Stimulated activated CD4-positive, alpha-beta T cell treated with anti-CD3 and anti-CD28 coated beads, Interleukin-15, amount 100 ng/mL, for 48 hours (primary cell): ENCODE data around the gene CHN1.

Experiments used
- DNase-seq, 2 donors: peaks; one replicate each; pipeline ENCODE4 v3.0.0-alpha.2; 2020; ENCODE audit warnings: low read depth in 2 of 2

The CHN1 gene

DNA sequence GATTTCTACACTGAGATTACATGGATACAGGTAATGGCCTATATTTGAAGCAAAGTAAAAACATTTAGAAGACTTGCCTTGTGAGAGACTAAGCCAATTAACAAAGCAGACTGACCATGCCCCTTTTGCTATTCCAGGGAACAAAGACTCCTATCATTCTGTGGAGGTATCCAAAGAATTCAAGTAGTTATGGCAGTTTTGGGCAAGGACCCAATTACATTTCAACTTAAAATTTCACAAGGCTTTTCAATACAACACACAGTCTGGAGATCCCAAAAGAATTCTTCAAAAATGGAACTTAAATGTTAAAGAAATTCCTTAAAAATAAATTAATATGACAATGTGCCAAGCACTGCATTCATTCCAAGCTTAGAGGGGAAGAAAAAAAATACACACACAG is 131.7 kb downstream of the CHN1 start:
- no peak for DNase-seq

DNA sequence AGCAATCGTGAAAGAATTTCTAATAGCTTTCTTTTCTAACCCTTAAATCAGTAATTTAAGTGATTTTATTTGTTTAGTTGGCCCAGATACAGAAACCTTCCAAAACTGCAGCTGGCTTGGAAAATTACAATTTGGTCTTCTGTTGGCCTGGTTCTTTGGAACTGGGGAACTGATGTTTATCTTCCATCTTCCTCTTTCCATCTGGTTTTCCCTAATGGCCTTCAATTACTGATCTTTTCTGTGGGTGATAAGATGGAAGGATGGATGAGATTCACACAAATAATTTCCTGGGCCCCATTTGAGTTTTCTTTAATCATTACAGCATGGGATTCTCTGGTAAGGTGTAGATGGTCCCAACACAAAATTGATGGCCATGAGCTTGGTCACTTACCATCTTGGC is 134.4 kb downstream of the CHN1 start:
- DNase-seq = no peak

DNA sequence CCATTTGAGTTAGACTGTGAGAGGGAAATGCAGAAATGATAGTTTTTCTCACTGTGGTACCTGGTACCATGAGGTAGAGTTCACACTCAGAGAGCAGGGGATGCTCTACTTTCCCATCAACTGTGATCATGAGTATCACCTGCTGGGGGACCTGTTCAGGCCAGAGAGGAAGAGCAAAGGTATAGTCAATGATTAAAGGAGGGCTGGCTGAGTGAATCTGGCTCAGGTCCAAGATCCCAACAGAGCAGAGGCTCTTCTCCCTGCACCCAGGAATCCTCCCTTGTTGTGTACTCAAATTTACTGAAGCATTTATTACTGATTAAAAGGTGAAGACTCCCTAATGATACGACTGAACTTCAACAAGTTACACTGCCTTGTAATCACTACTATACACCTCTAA is 136.3 kb downstream of the CHN1 start:
- no peak for DNase-seq

DNA sequence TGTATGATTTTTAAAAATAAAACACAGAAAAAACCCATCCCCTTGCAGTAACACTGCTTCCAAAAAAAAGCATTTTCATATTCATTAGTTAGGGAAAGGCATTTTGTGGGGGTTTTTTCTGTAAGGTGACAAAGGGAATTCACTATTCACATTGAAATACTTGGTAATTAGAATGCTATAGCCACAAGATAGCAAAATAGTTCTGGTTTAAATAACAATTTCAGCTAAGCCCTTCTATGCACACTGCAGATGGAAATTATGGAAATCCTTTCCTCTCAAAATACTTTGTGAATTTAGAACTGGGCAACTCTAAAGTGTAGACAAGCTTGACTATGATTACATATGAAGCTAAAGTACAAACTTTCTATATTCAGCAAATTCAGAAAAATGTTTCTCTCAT is 138.8 kb downstream of the CHN1 start:
- no peak for DNase-seq

DNA sequence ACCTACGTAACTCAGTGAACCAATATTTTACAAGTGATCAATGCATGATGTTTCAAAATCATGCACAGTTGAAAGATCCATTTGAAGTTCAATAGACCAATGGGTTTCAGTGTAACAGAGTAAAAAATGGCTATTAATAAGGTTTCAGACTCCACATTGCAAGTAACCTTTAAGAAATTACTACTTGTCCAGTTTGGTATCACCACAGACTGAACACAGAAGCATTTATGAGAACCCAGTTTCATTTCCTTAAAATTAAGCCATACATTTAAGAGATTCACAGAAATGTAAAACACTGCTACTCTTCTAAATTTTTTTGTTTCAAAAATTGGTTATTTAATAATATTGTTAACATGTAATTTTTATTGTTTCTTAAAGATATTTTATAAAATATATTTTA is 142.0 kb downstream of the CHN1 start:
- DNase-seq = no peak

DNA sequence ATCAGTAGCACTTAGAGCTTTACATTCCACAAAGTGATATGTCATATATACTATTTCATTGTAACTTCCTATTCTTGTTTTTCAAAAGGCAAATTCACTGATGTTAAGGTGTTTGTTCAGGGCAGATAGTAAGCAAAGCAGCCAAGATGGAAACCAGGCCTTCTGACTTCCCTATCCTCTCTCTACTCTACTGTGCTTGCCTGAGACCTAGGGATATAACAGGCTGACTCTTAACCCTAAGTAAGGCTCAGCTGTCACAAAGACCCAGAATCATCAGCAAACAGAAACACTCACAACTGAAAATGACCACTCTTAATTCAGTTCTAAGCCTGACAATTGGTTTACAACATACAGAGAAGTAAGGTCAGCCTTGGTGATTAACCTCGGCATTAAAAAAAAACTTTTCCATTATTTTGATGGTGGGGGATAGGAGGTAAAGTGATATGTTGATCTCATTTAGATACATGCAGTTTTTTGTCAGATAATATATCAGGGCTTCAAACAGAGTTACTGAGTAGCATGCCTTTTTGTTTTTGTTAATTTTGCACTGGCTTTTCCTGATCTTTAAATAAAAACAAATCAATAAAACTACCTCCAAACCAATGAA is 145.5 kb downstream of the CHN1 start:
- no peak for DNase-seq

DNA sequence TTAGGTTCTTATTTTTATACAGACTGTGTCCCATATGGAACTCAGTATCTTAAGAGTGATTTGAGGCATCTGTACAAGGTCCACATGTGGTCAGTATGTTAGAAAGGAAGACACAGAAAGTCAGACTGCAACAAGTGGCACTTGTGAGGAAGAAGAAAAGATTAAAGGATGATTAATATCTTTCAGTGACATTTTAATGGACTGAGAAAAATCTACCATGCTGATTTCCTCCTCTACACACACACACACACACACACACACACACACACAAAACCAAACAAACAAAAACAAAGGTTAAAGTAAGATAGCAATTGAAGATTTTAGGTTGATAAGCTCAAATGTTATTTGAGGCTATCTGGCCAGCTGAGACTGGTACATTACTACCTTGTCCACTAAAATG is 146.4 kb downstream of the CHN1 start:
- no peak for DNase-seq

DNA sequence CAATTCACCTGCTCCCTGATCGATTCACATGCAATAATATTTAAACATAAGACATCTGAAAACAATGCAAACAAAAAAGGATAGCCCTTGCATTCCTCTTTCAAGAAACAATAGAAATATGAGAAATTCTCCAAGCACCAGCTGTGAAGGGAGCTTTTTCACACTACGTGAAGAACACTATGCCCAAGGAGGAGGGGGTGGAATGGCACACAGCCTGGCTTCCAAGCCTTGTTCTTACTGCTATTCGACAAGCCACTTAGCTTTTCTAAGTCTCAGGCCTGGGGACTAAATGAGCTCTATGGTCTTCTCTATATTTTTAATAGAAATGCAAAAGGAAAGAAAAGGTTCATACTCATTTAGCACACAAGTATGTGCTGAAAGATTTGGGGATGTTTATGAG is 148.7 kb downstream of the CHN1 start:
- DNase-seq = no peak

DNA sequence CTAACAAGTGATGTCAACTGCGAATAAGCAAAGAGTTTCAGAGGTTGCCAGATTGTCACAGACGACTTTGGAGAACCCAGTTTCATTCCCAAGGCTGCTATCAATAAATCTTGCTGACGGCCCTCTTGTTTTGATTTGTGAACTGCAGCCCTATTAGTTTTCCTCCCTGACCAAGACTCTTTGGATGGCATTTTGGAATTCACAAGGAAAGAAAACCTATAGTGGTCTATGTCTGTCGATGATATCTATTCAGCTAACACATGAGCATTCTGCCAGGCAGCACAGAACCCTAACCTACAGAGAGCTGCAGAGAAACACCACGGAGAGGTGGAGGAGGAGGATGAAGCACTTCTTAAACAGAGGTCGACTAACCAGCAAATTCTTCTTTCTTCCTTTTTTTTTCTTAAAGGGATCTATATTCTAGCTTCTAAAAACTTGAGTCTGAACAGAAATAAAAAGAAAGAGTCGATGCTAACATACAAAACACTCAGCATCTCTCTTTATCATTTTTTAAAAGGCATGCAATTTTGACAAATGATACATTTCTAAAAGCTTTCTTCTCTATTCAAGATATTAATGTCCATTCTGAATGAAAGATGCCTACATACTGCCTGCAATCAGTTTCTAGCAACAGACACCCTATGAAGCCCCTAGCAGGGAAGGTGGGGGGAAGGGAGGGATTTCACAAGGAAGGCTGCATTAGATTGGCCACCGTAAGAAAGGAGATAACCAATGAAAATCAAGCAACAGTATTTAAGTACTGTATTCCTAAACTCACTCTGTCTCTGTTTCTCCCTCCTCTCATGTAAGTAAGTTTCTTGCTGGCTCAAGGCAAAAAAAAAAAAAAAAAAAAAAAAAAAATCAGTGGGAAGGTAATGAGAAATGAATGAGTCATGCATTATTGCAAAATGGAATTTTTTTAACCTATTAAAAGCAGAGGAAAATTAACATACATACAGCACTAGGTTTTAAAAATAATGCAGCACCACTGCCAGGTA is 157.9 kb downstream of the CHN1 start:
- DNase-seq = no peak

DNA sequence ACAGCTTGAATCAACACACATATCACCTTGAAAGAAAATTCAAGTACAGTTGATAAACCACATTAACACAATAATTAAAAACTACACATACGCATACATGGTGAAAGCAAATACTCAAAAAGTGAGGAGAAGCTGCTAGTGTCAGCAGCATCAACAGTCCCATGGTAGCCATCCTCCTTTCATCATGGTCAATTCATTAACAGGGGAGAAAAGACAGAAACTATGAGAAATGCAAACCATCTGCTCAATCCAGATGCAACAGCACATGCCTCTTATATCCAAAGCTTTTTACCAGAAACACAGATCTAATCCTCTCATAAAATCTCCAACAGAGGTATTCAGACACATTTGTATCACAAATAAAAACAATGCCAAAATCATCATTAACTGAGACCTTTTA is 159.0 kb downstream of the CHN1 start:
- DNase-seq = no peak

DNA sequence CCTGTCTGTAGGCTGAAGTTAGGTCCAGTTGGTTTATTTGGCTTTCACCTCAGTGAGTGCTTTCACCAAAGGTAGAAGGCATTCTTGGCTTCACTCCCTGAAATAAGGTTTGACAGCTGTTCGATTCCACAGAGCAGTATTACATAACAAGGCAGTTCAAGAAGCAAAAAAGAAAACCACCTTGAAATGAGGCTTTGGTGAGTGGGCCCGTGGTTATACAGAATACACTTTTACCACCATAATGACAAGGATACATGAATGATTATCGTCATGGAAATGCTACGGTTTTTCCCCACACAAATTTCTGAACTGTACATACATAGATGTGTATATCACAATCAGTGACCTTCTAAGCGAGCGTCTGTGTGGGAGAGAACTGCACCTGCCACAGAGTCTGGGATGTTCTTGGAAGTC is 160.9 kb downstream of the CHN1 start:
- DNase-seq = peak in 1 of 2 donors; percentile 4

DNA sequence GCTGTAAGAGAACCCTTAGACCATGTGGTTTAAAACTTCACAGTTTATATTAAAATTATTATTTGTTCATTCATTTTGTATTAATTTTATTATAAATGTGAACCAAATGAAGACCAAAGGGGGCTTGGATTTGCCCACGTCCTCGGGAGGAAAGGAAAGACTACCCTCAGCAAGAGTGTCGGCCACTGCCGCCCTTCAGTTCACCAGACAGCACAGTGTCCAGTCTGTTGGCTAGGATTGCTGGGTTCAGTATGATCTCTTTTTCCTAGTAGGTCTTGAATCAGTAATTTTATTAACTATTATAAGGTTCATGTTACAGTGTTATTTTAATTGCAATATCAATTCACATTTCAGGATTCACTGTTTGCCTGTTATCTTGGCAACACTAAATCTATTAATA is 162.7 kb downstream of the CHN1 start:
- no peak for DNase-seq

DNA sequence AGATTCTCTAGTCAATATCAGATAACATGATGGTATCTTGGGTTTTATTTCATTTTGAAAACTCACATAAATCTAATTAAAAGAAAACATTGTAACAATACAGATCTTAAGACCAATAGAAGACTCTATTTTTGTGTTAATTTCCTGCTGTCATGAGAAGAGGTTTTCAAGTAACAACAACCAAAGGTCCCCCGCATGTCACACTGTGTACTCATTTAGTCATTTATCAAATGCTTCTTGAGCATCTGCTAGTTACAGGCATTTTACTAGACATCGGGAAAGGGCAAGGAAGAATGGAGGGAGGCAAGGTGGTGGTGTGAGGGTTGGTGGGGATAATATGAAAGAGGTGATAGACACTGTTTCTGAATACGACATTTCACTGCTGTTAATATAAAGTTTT is 163.2 kb downstream of the CHN1 start:
- DNase-seq = no peak

DNA sequence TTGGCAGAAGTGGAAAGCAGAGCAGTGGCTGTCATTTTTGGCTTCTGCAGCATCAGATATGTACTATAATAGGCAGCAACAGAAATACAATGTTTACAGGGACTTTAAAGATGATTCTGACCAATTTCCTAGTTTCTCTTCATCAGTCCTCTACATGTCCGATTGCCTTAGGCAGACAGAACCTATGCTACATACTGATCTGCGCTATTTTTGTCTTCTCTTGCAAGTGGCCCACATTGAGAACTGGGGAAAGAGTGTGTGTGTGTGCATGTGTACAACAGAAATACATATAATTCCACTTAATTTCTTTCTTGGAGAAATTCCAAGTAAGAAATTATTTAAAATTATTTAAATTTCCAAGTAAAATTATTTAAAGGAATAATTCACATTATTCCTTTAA is 163.8 kb downstream of the CHN1 start:
- no peak for DNase-seq

DNA sequence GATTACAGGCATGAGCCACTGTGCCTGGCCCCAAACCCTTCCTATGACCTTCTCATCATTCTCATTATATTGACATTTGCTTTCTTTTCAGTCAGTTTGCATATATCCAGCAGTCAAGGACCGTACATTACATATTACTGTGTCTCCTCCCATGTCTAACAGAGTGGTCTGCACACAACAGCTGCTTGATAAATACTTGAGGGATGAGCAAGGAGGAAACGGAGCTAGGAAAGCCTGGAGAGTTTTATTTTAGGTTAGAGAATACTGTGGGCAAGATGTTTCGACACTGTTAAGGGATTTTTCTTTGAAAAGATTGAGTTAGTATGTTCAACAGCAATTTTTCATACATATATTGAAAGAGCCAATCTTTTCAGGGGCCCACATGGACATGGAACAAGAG is 164.7 kb downstream of the CHN1 start:
- no peak for DNase-seq

DNA sequence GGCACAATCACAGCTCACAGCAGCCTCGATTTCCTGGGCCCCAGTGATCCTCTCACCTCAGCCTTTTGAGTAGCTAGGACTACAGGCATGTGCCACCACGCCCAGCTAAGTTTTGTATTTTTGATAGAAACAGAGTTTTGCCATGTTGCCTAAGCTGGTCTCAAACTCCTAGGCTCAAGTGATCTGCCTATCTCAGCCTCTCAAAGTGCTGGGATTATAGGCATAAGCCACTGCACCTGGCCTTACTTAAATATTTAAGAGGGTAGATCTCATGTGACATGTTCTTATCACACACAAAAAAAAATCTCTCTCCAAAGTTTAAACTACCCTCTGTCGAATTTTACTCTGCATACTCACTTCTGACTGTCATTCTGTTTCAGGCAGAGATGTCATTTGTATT is 165.5 kb downstream of the CHN1 start:
- DNase-seq = no peak

DNA sequence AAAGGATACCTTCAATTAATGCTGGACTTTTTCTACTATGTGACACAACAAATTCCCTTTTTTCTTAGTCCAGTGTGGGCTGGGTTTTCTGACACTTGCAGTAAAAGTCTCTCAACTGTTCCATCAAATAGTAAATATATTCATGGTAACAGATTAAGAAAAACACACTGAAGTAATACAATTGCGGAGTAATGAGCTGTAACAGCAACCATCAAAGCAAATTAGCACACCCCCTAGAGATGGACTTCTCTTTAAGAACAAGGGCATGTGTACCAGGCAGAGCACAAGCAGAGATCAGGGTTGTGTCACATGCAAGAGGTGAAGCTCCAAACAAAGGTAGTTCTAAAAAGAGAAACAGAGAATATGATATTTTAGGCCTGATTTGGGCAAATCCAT is 168.2 kb downstream of the CHN1 start:
- DNase-seq = no peak

DNA sequence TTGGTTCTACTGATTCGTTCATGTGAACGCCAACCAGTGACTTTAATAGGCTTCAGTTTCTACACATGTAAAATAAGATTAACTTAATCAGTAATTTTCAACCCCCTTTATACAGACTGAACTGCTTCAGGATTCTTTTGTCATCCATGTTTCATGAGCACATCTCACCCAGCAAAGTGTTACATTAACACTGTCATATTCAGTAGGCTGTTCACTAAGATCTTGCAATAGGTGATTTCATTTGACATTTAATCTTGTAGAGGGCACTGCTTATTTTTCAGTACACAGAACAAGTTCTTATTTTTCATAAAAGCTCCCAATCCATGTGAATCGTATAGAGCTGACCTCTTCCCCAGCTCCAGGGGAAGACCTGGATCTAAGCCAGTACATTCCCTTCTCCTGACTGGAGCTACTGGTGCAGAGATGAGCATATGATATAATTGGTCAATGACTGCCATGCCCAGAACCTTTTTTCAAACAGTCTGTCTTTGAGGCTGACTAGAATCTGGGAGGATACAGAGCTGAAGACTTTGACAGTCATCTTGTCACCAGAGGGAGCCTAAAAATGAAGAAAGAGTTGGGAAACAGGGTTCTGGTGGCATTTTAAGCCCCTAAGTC is 168.7 kb downstream of the CHN1 start:
- DNase-seq = no peak

DNA sequence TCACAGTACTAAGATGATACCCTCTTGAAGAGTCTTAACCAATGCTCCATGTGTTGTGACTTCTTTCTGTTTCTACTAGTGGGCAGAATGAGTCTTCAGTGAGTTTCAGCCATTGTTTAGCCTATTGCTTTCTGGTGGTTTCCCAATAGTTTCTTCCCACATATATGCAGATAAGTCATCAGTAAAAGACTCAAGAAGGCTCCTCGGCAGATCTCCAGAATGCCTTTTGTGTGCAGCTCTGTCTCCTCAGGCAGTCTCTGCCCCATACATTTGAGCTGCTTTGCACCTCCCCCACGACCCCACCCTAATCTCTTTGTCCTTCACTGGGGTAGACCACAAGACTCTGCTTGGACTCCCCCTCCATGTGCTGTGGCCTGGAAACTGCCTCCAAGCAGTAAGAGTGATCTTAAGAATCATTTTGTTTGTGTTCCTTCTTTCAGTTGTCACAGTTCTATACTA is 169.4 kb downstream of the CHN1 start:
- DNase-seq = peak; percentile 30 to 34

DNA sequence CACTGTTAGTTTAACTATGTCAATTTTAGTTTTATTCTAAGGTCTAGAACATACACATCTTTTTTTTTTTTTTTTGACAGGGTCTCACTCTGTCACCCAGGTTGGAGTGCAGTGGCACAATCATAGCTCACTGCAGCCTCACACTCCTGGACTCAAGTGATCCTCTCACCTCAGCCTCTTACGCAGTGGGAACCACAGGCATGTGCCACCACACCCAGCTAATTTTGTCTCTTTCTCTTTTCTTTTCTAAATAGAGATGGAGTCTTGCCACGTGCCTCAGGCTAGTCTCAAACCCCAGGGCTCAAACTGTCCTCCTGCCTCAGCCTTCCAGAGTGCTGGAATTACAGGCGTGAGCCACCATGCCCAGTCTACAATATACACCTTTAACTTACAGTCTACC is 171.4 kb downstream of the CHN1 start:
- no peak for DNase-seq

DNA sequence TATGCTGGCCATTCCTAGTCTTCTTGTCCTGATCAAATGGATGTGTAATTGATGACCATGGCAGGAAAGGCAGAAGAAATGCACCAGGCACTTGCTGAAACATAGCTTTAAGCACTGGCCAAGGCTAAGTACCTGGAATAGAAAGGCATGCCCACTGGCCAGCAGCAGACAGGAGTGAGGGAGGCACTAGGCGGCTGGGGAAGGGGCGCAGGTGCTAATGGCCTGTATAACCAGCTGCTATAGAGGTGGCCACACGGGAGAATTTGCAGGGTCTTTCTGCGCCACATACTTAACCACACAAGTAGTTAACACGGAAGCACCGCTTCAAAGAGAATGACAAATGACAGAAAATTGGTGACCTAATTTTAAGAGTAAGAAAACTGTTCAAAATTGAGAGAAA is 174.6 kb downstream of the CHN1 start:
- no peak for DNase-seq

DNA sequence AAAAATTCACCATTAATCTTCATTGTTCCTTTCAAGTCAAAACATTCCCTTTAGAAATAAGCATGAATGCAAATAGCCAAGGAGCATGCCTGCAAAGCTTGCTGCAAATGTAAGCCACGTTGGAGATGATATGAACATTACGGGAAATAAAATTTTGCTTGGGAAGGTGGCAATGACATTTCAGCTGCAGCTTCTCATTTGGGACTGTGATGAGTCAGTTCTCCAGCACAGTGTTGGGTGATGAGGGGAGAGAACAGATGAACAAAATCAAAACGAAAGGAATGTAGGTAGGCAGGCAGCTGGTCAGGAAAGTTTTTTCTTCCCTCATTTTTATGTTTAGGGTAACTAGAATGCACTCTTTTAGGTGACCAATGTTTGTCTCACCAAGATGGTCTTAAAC is 175.6 kb downstream of the CHN1 start:
- no peak for DNase-seq
